Activated naive CD4-positive, alpha-beta T cell treated with anti-CD3 and anti-CD28 coated beads, Interleukin-2, amount 10 ng/mL, durations not matched to agents 7 days and 5 days (primary cell): Measurements from ENCODE around the gene APOL5.

ENCODE experiments used
- CTCF ChIA-PET: fragments of 350-600 bp; sonication (Branson Sonifier 250); formaldehyde crosslinking; loops from one replicate; lab custom pipeline; 2021; ENCODE audit warnings: antibody characterized with exemption; lab: Charles Lee
- DNase-seq: peaks from one replicate; pipeline ENCODE4 v3.0.0-alpha.2; 2020
- H3K27ac Mint-ChIP-seq: one replicate; pipeline ENCODE4 v1.8.0; 2021; ENCODE audit warnings: mild to moderate bottlenecking, moderate library complexity, mixed read lengths
- H3K27me3 Mint-ChIP-seq: one replicate; pipeline ENCODE4 v1.8.0; 2021; ENCODE audit warnings: mild to moderate bottlenecking, mixed read lengths
- H3K36me3 Mint-ChIP-seq: one replicate; pipeline ENCODE4 v1.8.0; 2021; ENCODE audit warnings: mixed read lengths
- H3K4me1 Mint-ChIP-seq: one replicate; pipeline ENCODE4 v1.8.0; 2021; ENCODE audit warnings: mixed read lengths
- H3K4me3 Mint-ChIP-seq: one replicate; pipeline ENCODE4 v1.8.0; 2021; ENCODE audit warnings: mild to moderate bottlenecking, moderate library complexity, mixed read lengths
- H3K9me3 Mint-ChIP-seq: one replicate; pipeline ENCODE4 v1.8.0; 2021; ENCODE audit warnings: mixed read lengths

The APOL5 gene

DNA sequence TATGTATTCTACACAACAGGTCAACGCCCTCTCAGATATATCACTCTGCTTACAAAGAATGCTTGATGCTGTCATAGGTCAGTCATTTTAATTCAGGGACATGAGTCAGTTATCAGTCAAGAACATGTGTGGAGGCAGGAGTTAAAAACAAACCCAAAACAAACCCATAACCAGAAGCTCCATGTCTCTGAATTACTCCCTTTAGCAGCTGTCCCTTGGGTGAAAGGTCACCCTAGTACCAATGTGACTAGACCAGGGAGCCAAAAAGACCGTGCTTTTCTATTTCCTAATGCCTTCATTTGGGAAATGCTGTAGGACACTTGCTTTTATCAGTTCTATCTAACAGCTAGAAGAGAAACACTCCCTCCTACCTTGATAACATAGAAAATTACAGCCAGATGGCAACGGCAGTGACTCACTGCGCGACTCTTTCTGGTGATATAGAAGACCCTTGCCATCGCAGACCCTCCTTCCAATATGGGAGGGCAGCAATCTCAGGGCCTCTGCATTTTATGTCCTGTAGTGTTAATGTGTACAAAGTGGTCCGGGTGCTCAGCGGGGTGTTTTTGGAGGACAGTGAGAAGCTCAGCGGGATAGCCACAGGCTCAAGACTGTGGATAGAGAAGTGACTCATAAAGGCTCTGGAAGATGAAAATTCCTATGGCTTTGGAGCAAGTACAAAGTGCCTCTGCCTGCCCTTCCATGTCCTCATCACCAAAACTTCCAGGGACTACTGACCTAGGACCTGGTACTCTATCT is 24.8 kb downstream of the APOL5 start:
- Mint-ChIP-seq H3K27me3 (peaks cover 10% of the 10 kb centered on the region), H3K9me3 (no peaks in the 10 kb centered on the region), H3K27ac (no peak overlapping the region), H3K4me1 (no peaks in the 10 kb centered on the region), H3K4me3 (no peak overlapping the region), H3K36me3 (no peaks in the 10 kb centered on the region)
- CTCF ChIA-PET = no interaction called here
- no peak for DNase-seq

DNA sequence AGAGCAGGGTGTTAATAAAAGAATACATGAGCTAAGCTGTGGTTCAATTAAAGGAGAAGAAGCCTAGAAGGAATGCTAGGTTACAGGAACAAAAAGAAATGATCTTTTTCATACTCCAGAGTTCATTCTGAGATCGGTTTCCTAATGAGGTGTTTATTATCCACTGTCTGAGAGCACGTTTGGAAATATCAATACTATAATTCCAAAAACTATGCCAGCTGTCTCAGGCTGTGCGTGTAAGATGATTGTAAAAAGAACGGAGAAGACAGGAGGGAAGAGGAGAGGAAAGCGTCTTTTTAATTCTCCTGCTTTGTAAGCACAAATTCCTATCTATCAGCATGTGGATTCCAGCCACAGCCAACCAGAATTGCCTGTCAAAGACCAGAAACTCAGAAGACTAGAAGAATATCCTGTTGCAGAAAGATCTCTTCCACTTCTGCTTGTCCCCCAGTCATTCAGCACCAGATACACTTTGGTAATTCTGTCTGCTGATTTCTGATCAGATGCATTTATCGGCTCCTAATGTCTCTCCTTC is 25.7 kb downstream of the APOL5 start:
- no peak overlapping the region for H3K4me3 Mint-ChIP-seq
- no peak for DNase-seq
- no peaks in the 10 kb centered on the region for H3K4me1 Mint-ChIP-seq
- CTCF ChIA-PET = no interaction called here
- no peaks in the 10 kb centered on the region for H3K9me3 Mint-ChIP-seq
- H3K27ac Mint-ChIP-seq = no peak overlapping the region
- H3K36me3 Mint-ChIP-seq = no peaks in the 10 kb centered on the region
- peaks cover 4% of the 10 kb centered on the region for H3K27me3 Mint-ChIP-seq

- DNase-seq = no peak
- no peak overlapping the region for H3K4me3 Mint-ChIP-seq
- no peak overlapping the region for H3K27ac Mint-ChIP-seq
- no peaks in the 10 kb centered on the region for H3K36me3 Mint-ChIP-seq
- H3K27me3 Mint-ChIP-seq = no peaks in the 10 kb centered on the region
- CTCF ChIA-PET = no interaction called here
- no peaks in the 10 kb centered on the region for H3K9me3 Mint-ChIP-seq
- no peaks in the 10 kb centered on the region for H3K4me1 Mint-ChIP-seq
Measured at GRCh38 chr22:35746248-35746647, 28.6 kb downstream of the APOL5 start.

DNA sequence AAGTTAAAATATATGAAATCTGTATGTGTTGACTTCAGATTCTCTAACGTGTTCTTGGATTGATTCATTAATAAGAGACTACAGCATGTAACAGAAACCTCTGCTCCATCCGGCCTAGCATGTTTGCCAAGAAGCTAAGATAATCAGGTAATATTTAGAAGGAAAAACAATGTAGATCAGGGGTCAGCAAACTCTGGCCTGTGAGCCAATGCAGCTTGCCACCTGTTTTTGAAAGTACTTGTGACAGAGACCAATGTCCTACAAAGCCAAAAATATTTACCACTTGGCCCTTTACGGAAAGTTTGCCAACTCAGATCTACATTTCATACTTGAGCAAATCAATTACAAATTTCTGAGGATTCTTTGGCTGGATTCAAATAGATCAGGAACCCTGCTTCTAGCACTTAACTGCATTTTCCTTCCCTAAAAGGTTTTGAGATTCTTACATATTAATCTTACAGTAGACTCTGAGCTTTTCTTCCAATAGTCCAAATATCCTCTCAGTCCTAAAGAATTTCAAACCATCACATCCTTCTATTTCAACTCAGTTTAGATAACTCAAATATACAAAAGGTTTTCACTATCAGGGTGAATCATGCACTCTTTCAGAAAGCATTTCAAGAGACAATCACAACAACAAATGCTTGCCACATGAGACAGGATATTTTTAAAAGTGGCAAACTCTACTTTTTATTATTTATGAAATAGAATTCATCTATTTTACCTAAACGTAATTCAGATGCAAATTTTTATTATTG is 29.5 kb downstream of the APOL5 start:
- CTCF ChIA-PET = no interaction called here
- H3K36me3 Mint-ChIP-seq = no peaks in the 10 kb centered on the region
- no peaks in the 10 kb centered on the region for H3K9me3 Mint-ChIP-seq
- H3K4me1 Mint-ChIP-seq = no peaks in the 10 kb centered on the region
- H3K4me3 Mint-ChIP-seq = no peak overlapping the region
- H3K27me3 Mint-ChIP-seq = no peaks in the 10 kb centered on the region
- H3K27ac Mint-ChIP-seq = no peak overlapping the region
- no peak for DNase-seq

GRCh38 chr22:35749808-35750207 is 32.1 kb downstream of the APOL5 start:
- Mint-ChIP-seq H3K4me1 (peaks cover 4% of the 10 kb centered on the region), H3K9me3 (no peaks in the 10 kb centered on the region), H3K36me3 (no peaks in the 10 kb centered on the region), H3K27ac (no peak overlapping the region), H3K4me3 (no peak overlapping the region), H3K27me3 (no peaks in the 10 kb centered on the region)
- CTCF ChIA-PET = interaction anchor here (0.7 kb wide), 1 partner anchor 316 kb away, joined by 3 read pairs; no protein-coding TSS in a partner anchor
- no peak for DNase-seq

DNA sequence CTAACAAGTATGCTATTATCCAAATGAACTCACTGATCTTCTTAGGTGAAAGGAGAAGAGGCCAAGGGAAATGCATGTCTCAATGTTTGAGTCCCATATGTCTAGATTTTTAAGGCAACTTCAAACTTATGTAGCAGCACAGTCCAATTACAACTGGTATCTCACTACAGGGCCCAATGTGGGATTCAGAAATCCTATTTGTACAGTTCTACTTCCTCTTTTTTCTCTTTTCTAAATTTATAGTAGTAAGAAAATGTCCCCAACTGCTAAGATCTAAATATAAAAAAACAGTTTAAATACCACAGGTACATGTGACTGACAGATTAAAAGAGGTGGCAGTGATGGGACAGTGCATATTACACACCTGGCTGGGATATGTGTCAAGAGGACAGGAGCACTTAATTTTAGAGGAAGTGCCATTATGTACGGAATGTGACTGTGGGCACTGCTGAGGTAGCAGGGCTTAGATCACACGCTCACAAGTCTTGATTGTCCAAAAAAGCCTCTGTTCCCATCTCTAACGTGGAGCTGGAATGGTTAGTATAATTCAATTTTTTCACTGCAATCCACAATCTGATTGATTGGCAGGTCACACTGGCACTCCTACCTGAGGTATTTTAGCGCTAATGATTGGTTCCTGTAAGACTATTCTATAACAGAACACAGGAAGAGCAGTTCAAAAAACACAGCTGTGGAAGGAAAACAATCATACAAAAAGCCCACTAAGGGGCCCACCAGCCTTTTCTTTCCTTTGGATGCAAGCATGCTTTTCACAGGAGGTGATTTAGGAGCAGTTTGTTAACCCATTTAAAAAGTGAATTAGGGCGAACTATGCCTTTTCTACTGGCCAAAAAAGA is 34.6 kb downstream of the APOL5 start:
- H3K36me3 Mint-ChIP-seq = no peaks in the 10 kb centered on the region
- CTCF ChIA-PET = no interaction called here
- peaks cover 7% of the 10 kb centered on the region for H3K4me1 Mint-ChIP-seq
- DNase-seq = no peak
- no peaks in the 10 kb centered on the region for H3K27me3 Mint-ChIP-seq
- no peak overlapping the region for H3K4me3 Mint-ChIP-seq
- no peak overlapping the region for H3K27ac Mint-ChIP-seq
- no peaks in the 10 kb centered on the region for H3K9me3 Mint-ChIP-seq

DNA sequence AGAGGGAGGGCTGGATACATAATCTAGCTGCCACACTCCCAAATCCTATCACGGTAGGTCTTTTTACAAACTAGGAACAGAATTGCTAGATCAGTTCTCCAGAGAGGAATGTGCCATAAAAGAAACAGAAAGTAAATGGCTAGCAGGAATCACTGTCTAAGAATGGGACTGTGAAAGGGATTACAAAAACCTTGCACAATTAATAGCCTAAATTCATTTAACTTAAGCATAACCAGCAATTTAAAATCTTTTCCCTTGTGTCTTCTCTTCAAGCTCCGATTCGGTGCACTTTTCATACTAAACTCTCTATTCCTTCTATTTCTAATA is 35.2 kb downstream of the APOL5 start:
- H3K36me3 Mint-ChIP-seq = no peaks in the 10 kb centered on the region
- DNase-seq = no peak
- H3K27ac Mint-ChIP-seq = no peak overlapping the region
- CTCF ChIA-PET = no interaction called here
- H3K9me3 Mint-ChIP-seq = no peaks in the 10 kb centered on the region
- H3K27me3 Mint-ChIP-seq = no peaks in the 10 kb centered on the region
- no peak overlapping the region for H3K4me3 Mint-ChIP-seq
- peaks cover 7% of the 10 kb centered on the region for H3K4me1 Mint-ChIP-seq

DNA sequence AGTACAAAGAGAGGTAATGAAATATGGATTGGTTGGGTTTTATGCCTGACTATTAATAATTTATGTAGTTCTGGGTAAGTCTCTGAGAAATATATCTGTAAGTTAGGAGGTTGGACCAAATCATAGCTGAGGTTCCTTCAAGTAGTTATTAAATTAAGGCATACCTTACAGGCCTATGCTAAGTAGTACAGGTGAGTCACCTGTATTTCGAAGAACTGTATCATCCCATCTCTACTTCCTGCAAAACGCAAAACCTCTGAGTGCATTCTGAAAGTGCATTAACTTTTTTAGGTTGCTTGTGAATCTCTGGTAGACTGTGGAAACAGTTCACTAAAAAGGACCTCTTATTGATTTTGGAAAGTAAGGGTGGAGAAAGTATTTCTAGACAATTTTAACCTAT is 37.1 kb downstream of the APOL5 start:
- no peaks in the 10 kb centered on the region for H3K27me3 Mint-ChIP-seq
- no peaks in the 10 kb centered on the region for H3K9me3 Mint-ChIP-seq
- H3K4me3 Mint-ChIP-seq = no peak overlapping the region
- H3K4me1 Mint-ChIP-seq = peaks cover 7% of the 10 kb centered on the region
- DNase-seq = no peak
- no peak overlapping the region for H3K27ac Mint-ChIP-seq
- CTCF ChIA-PET = no interaction called here
- H3K36me3 Mint-ChIP-seq = no peaks in the 10 kb centered on the region

DNA sequence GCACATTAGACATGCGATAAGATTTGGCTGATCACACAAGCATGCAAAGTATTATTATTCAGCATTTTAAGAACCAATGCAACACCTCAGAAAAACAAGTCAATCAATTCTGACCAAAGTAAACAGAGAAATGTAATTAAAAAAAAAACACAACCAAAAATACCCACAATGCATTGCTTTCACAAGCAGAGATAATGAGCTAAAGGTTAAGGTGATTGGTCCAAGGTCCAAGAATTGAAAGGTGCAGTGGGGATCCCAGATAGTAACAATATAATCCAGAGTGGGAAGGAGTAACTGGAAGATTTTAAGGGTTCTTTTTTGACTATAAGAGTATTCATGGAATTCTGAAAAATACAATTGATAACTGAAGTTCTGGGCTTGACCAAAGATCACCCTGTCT is 39.0 kb downstream of the APOL5 start:
- Mint-ChIP-seq H3K4me1 (peaks cover 7% of the 10 kb centered on the region), H3K27me3 (no peaks in the 10 kb centered on the region), H3K4me3 (no peak overlapping the region), H3K27ac (no peak overlapping the region), H3K36me3 (no peaks in the 10 kb centered on the region), H3K9me3 (no peaks in the 10 kb centered on the region)
- no peak for DNase-seq
- CTCF ChIA-PET = no interaction called here

GRCh38 chr22:35758394-35758793 is 40.7 kb downstream of the APOL5 start:
- H3K9me3 Mint-ChIP-seq = no peaks in the 10 kb centered on the region
- no peak for DNase-seq
- no peaks in the 10 kb centered on the region for H3K27me3 Mint-ChIP-seq
- CTCF ChIA-PET = no interaction called here
- H3K36me3 Mint-ChIP-seq = no peaks in the 10 kb centered on the region
- no peak overlapping the region for H3K4me3 Mint-ChIP-seq
- H3K27ac Mint-ChIP-seq = no peak overlapping the region
- H3K4me1 Mint-ChIP-seq = peaks cover 7% of the 10 kb centered on the region

GRCh38 chr22:35761037-35761436 is 43.4 kb downstream of the APOL5 start:
- Mint-ChIP-seq H3K36me3 (no peaks in the 10 kb centered on the region), H3K27me3 (no peaks in the 10 kb centered on the region), H3K9me3 (no peaks in the 10 kb centered on the region), H3K4me3 (no peak overlapping the region), H3K27ac (no peak overlapping the region), H3K4me1 (no peaks in the 10 kb centered on the region)
- CTCF ChIA-PET = interaction anchor here (0.5 to 1.3 kb wide), 2 partner anchors 83 to 154 kb away, joined by 3 read pairs; no protein-coding TSS in a partner anchor
- no peak for DNase-seq

DNA sequence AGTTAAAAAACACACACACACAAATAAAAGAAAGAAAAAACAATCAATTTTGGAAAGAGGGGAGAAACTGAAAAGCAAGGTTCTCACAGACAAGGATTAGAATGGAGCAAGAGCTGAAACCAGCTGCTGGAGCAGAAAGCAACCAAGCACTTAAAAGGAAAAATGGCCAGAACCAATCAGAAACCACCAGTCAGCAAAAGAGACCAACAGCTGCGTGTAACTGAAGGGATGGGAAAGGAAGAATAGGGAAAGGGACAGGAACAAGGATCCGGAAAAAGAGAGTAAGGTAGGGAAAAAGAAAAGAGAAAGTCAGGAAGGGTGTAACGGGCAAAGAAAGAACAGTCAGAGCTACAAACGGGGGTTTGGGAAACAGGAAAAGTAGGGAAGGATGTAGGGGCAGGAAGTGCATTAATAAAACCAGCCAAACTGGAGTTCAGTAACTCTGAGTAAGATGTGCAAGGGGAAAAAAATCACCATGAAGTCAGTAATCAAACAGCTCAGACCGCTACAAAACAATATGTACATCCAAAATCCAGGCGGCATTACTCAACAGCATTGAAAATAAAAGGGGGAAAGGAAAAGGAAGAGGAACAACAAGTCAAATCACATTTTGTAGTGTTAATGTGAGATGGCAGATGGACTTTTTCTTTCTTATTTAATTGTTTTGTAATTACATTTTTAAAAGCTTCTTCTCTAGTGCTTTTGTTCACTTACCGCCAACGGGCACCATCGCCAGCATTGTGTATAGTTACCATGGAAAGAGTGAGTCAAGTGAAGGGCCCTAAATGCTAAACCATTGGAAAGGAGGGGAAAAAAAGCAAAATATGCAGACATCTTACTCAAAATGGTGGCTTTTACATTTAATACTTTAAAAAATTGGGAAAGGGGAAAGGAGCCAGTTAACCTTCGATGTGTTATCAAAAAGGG is 49.2 kb downstream of the APOL5 start:
- DNase-seq = no peak
- Mint-ChIP-seq H3K36me3 (no peaks in the 10 kb centered on the region), H3K4me3 (no peak overlapping the region), H3K9me3 (no peaks in the 10 kb centered on the region), H3K27me3 (peaks cover 4% of the 10 kb centered on the region), H3K27ac (no peak overlapping the region), H3K4me1 (no peaks in the 10 kb centered on the region)
- CTCF ChIA-PET = no interaction called here

- no peak overlapping the region for H3K27ac Mint-ChIP-seq
- no peaks in the 10 kb centered on the region for H3K4me1 Mint-ChIP-seq
- no peak overlapping the region for H3K4me3 Mint-ChIP-seq
- H3K27me3 Mint-ChIP-seq = peaks cover 4% of the 10 kb centered on the region
- no peaks in the 10 kb centered on the region for H3K36me3 Mint-ChIP-seq
- CTCF ChIA-PET = no interaction called here
- DNase-seq = no peak
- H3K9me3 Mint-ChIP-seq = no peaks in the 10 kb centered on the region
Measured at GRCh38 chr22:35769974-35770373, 52.3 kb downstream of the APOL5 start.
